HG03575 (cell line): ENCODE data around the gene RBM25.
"Not testable (repeated sequence)": the region's sequence is repeated elsewhere in the genome, so short reads cannot be mapped to it uniquely, and the experiment has no call there.

Experiments used
- ATAC-seq: cut with Tn5 transposase; IDR thresholded peaks from one replicate; pipeline ENCODE4 v1.9.1; 2021; ENCODE audit not compliant: unreplicated experiment, insufficient number of reproducible peaks, low FRiP score; ENCODE audit errors: extremely low read depth

Gene RBM25

DNA sequence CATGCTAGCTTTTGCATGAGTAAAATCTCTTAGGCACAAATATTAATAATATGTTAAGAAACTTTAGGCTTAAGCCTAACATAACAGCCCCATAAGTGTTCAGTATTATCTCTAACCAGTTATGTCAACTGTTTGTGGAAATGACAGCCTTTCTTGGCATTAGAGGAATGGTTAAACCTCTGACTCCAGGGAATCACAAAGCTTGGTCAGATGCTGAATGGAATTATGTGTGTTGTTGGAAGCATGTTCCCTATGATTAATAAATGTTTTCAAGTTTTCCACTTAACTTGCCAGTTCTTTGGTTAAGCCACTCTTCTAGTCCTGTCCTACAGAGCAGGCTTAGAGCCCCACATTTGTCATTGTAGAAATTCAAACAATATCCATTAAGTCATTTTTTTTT is 94.9 kb downstream of the RBM25 start:
- ATAC-seq = no peak

DNA sequence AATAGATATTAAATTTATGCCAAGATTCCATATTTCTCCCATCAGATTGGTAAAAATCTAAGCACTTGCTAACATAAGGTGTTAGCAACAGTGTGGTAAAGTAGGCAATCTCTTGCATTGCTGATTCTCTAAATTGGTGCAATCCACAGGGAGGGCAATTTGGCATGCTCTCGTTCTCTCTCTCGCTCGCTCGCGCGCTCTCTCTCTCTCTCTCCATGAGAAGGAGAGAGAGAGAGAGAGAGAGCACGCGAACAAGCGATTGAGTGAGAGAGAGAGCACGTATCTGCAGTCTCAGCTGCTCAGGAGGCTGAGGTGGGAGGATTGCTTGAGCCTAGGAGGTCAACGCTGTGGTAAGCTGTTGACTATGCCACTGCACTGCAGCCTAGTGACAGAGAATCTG is 103.9 kb downstream of the RBM25 start:
- ATAC-seq = no peak

DNA sequence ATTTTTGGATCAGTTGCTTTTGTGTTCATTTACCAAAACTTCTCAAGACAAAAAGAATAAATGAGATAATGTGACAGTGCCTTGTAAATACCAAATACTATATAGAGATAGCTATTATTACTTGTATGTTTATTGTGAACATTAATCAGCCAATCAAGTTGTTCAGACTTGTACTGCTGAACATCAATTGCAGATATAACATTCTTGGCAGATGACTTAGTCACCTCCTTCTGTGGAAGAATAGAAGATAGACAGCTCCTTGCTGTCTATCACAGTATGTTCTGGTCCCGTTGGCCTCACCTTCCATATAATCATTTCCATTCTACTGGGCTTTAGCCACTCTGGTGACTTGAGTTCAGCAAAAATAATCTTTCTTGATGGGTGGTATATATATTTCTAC is 108.1 kb downstream of the RBM25 start:
- ATAC-seq = no peak

DNA sequence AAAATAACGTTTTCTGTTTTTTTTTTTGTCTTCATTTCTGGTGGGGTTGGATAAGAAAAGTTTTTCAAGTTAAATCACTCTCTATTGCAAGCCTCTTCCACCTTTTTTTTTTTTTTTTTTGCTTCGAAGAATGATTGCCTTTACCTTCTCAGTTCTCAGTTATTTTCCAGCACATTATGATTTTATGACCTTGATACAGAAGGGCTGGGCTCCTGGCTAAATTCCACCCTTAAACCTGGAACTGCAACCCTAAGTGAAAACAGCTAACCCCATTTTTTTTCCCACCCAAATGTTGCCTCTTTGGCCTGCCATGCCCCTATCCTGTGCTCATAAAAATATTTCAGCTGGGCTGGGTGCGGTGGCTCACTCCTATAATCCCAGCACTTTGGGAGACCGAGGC is 109.4 kb downstream of the RBM25 start:
- no peak for ATAC-seq

DNA sequence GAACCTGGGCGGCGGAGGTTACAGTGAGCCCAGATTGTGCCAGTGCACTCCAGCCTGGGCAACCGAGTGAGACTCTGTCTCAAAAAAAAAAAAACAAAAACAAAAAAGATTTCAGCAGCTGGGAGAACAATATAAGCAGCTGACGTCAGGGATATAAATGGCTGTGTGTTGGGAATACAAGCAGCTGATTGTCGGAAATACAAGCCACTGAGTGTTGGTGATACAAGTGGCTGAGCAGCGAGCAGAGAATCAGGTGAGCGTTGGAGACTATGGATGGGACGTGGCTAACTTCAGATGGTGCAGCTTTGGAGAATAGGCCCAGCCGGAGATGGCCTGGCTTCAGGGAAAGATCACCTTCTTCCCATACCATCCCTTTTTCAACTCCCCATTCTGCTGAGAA is 109.9 kb downstream of the RBM25 start:
- no peak for ATAC-seq

DNA sequence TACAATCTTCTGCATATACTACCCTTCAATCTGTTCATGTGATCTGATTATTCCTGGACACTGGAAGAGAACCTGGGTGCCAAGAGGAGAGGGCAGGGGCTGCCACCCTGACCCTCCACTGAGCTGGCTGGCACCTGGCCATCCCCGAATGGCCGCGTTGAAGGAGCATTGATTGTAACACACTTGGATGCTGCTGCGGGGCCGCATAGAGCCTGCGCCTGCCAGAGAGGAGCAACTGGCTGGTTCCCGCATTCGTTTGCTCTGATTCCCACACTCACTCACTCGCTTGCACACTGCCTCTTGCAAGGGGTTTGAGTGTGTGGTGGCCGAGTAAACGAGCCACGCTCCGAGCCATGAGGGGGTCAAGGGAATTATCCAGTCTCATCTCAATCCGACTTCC is 110.4 kb downstream of the RBM25 start:
- ATAC-seq = no peak

DNA sequence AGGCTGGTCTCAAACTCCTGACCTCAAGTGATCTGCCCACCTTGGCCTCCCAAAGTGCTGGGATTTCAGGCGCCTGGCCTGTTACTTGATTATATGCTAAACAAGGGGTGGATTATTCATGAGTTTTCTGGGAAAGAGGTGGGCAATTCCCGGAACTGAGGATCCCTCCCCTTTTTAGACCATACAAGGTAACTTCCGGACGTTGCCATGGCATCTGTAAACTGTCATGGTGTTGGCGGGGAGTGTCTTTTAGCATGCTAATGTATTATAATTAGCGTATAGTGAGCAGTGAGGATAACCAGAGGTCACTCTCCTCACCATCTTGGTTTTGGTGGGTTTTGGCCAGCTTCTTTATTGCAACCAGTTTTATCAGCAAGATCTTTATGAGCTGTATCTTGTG is 111.5 kb downstream of the RBM25 start:
- ATAC-seq = not testable (repeated sequence)

DNA sequence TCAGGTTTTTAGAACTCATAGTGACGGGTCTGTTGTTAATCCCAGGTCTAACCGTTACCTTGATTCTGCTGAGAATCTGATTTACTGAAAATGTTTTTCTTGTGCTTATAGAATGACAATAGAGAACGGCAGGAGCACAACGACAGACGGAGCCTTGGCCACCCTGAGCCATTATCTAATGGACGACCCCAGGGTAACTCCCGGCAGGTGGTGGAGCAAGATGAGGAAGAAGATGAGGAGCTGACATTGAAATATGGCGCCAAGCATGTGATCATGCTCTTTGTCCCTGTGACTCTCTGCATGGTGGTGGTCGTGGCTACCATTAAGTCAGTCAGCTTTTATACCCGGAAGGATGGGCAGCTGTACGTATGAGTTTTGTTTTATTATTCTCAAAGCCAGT is 112.4 kb downstream of the RBM25 start:
- ATAC-seq = no peak

DNA sequence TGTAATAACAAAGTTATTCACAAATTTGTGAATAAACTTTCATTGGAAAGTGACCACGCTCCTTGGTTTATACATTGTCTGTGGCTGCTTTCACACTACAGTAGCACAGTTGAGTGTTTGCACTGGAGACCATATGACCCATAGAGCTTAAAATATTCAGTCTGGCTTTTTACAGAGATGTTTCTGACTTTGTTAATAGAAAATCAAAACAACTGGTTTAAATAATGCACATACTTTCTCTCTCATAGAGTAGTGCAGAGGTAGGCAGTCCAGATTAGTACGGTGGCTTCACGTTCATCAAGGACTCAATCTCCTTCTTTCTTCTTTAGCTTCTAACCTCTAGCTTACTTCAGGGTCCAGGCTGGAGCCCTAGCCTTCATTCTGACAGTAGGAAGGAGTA is 114.2 kb downstream of the RBM25 start:
- ATAC-seq = no peak

DNA sequence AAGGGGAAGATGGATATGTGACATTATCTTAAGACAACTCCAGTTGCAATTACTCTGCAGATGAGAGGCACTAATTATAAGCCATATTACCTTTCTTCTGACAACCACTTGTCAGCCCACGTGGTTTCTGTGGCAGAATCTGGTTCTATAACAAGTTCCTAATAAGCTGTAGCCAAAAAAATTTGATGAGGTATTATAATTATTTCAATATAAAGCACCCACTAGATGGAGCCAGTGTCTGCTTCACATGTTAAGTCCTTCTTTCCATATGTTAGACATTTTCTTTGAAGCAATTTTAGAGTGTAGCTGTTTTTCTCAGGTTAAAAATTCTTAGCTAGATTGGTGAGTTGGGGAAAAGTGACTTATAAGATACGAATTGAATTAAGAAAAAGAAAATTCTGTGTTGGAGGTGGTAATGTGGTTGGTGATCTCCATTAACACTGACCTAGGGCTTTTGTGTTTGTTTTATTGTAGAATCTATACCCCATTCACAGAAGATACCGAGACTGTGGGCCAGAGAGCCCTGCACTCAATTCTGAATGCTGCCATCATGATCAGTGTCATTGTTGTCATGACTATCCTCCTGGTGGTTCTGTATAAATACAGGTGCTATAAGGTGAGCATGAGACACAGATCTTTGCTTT is 114.9 kb downstream of the RBM25 start:
- no peak for ATAC-seq
